K562 (cell line): ENCODE results near the gene TOMT. TPM values are rescaled to one million over a fixed set of nuclear protein-coding genes. Genes with fewer than 3 reads are reported as not detected.

Experiments
- E2F6 ChIP-seq, 2 experiments: IDR thresholded peaks; 2 replicates each; pipeline ENCODE4 v1.6.1; 2011; ENCODE audit warnings: borderline replicate concordance in 1 of 2, control low read depth in 1 of 2, low read depth in 1 of 2, low read length in 1 of 2, mild to moderate bottlenecking in 1 of 2, mixed read lengths in 1 of 2, moderate library complexity in 1 of 2; ENCODE audit not compliant: insufficient read depth in 1 of 2, insufficient read length in 1 of 2, poor library complexity in 1 of 2, severe bottlenecking in 1 of 2; ENCODE audit errors: extremely low read depth in 1 of 2
- ETV6 ChIP-seq, 3 experiments: fragments of 150-350 bp in 1 of 3; sonication (generic) in 1 of 3; formaldehyde crosslinking in 1 of 3; IDR thresholded peaks; 2 replicates each; pipeline versions ENCODE4 v1.6.1 to v1.8.0; 2014 to 2022; ENCODE audit warnings: borderline replicate concordance in 2 of 3, low read depth in 2 of 3, antibody characterized with exemption in 1 of 3, low read length in 1 of 3, mild to moderate bottlenecking in 1 of 3, missing genetic modification reagents in 1 of 3
- HEY1 ChIP-seq: fragments of 250-450 bp; sonication (Bioruptor Pico); IDR thresholded peaks from 2 replicates; pipeline ENCODE4 v1.5.0; 2020; ENCODE audit warnings: mild to moderate bottlenecking, moderate library complexity, borderline replicate concordance
- LCOR ChIP-seq: sonication (generic); formaldehyde crosslinking; IDR thresholded peaks from 2 replicates; pipeline ENCODE4 v1.8.0; 2022; ENCODE audit warnings: mild to moderate bottlenecking, missing genetic modification reagents
- MCM5 ChIP-seq: fragments of 450-650 bp; IDR thresholded peaks from 2 replicates; pipeline ENCODE4 v1.6.1; 2016; ENCODE audit warnings: low read depth
- RBBP5 ChIP-seq: fragments of 200-600 bp; sonication (generic); IDR thresholded peaks from 2 replicates; pipeline ENCODE4 v1.6.1; 2012; ENCODE audit warnings: borderline replicate concordance, mild to moderate bottlenecking, low read length, control low read depth, inconsistent platforms; ENCODE audit not compliant: insufficient read depth, poor library complexity, severe bottlenecking
- SAP30 ChIP-seq: fragments of 200-600 bp; sonication (generic); IDR thresholded peaks from 2 replicates; pipeline ENCODE4 v1.6.1; 2012; ENCODE audit warnings: borderline replicate concordance, low read depth, mild to moderate bottlenecking, moderate library complexity, low read length, control low read depth, inconsistent platforms; ENCODE audit not compliant: insufficient read depth, poor library complexity, severe bottlenecking
- U2AF1 ChIP-seq: fragments of 200-400 bp; formaldehyde crosslinking; optimal IDR thresholded peaks from 2 replicates; pipeline ENCODE3; 2017; ENCODE audit warnings: mild to moderate bottlenecking, low read depth, low read length, moderate library complexity
- VEZF1 ChIP-seq: fragments of 200-800 bp; sonication (Bioruptor generic); IDR thresholded peaks from 2 replicates; pipeline ENCODE4 v1.6.1; 2017; ENCODE audit warnings: missing genetic modification characterization, missing compliant biosample characterization
- ZBTB12 ChIP-seq: fragments of 250-450 bp; sonication (Bioruptor Pico); IDR thresholded peaks from 2 replicates; pipeline ENCODE4 v1.4.0; 2020
- ZKSCAN1 ChIP-seq: fragments of 150-350 bp; IDR thresholded peaks from 2 replicates; pipeline ENCODE4 v1.6.1; 2016; ENCODE audit warnings: low read depth, low read length
- ZNF253 ChIP-seq: fragments of 250-450 bp; sonication (Bioruptor Pico); conservative IDR thresholded peaks from 2 replicates; pipeline ENCODE4 v1.6.1; 2021; ENCODE audit warnings: mild to moderate bottlenecking
- ZNF280A ChIP-seq: fragments of 450-650 bp; IDR thresholded peaks from 2 replicates; pipeline ENCODE4 v1.6.1; 2018; ENCODE audit warnings: mild to moderate bottlenecking, low read depth; ENCODE audit not compliant: partially characterized antibody
- ZNF57 ChIP-seq: fragments of 450-650 bp; formaldehyde crosslinking; IDR thresholded peaks from 2 replicates; pipeline ENCODE4 v1.4.0; 2020; ENCODE audit warnings: mild to moderate bottlenecking, moderate library complexity
- ZNF592 ChIP-seq: fragments of 450-650 bp; IDR thresholded peaks from 2 replicates; pipeline ENCODE4 v1.6.1; 2017; ENCODE audit warnings: antibody characterized with exemption, mild to moderate bottlenecking
- ZNF717 ChIP-seq: fragments of 250-450 bp; sonication (Bioruptor Pico); IDR thresholded peaks from 2 replicates; pipeline ENCODE4 v1.5.0; 2021
- polyA plus RNA-seq, 8 experiments: library from polyadenylated mRNA; depleted of rRNA in 4 of 8; stranded (reverse) in 5 of 8; unstranded in 3 of 8; fragments of >200 nt; fragmentation: Nextera tagmentation in 2 of 8; fragmentation: Illumina TruSeq in 1 of 8; extraction: Ambion mirVana in 2 of 8; extraction: Trizol in 1 of 8; gene quantifications; 2 replicates each; pipeline versions ENCODE4 v1.2.1 to v1.2.3, GENCODE V29; 2011 to 2014; ENCODE audit warnings: inconsistent platforms in 1 of 8, missing spikeins in 1 of 8
- total RNA-seq, 7 experiments: library from RNA; depleted of rRNA in 6 of 7; stranded (reverse); fragments of >200 nt in 6 of 7; fragmentation: Illumina TruSeq in 2 of 7; extraction: Trizol in 2 of 7; gene quantifications; 2 replicates each; pipeline versions ENCODE4 v1.2.1 to v1.2.3, GENCODE V29; 2011 to 2021; ENCODE audit warnings: low replicate concordance in 1 of 7

The TOMT gene
- total and polyA plus RNA-seq, 9 of the 15 experiments (the other 6 are each of a cell fraction or from before 2014, with no cell fraction given): not detected

- TF ChIP-seq SAP30: no peak
- TF ChIP-seq ZNF253: no peak
- TF ChIP-seq ZNF280A: no peak
- no peak for TF ChIP-seq ZNF717
- peak; percentile 25; the same call in 1 of the 2 replicates for TF ChIP-seq VEZF1
- no peak for TF ChIP-seq U2AF1
- no peak for TF ChIP-seq HEY1 (CRISPR knock-in tag)
- TF ChIP-seq RBBP5: no peak
- TF ChIP-seq ZNF57 (CRISPR knock-in tag): no peak
- TF ChIP-seq LCOR (CRISPR knock-in tag): no peak
- TF ChIP-seq MCM5: no peak
- no peak for TF ChIP-seq ZNF592
- no peak for TF ChIP-seq E2F6 (IDR thresholded peaks at IDR 0.05; ENCODE audit: borderline replicate concordance in 1 of 2, extremely low read depth in 1 of 2, insufficient read depth in 1 of 2, insufficient read length in 1 of 2, low read depth in 1 of 2, low read length in 1 of 2, poor library complexity in 1 of 2, severe bottlenecking in 1 of 2)
- no peak for TF ChIP-seq ZKSCAN1
- no peak for TF ChIP-seq ZBTB12 (CRISPR knock-in tag)
- 0 out of 4 replicates have a peak, but pooled peaks of 1 of the 2 experiments have one; percentile 57 for TF ChIP-seq ETV6 (IDR thresholded peaks at IDR 0.05; ENCODE audit: borderline replicate concordance in 1 of 2, low read depth in 2 of 2, low read length in 1 of 2)
- no peak for TF ChIP-seq ETV6 (CRISPR knock-in tag; IDR thresholded peaks at IDR 0.05; ENCODE audit: borderline replicate concordance)
Measured at GRCh38 chr11:72123117-72123653, 17.5 kb downstream of the TOMT start (continued).
